ENCODE measurements around the gene BTBD9.

- TF ChIP-seq, protein P1, sequence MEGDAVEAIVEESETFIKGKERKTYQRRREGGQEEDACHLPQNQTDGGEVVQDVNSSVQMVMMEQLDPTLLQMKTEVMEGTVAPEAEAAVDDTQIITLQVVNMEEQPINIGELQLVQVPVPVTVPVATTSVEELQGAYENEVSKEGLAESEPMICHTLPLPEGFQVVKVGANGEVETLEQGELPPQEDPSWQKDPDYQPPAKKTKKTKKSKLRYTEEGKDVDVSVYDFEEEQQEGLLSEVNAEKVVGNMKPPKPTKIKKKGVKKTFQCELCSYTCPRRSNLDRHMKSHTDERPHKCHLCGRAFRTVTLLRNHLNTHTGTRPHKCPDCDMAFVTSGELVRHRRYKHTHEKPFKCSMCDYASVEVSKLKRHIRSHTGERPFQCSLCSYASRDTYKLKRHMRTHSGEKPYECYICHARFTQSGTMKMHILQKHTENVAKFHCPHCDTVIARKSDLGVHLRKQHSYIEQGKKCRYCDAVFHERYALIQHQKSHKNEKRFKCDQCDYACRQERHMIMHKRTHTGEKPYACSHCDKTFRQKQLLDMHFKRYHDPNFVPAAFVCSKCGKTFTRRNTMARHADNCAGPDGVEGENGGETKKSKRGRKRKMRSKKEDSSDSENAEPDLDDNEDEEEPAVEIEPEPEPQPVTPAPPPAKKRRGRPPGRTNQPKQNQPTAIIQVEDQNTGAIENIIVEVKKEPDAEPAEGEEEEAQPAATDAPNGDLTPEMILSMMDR (IDR thresholded peaks at IDR 0.05; ENCODE audit: borderline replicate concordance, extremely low read depth, low read length, poor library complexity, severe bottlenecking), result no peak
- no peak for TF ChIP-seq EZH2 (IDR thresholded peaks at IDR 0.05; ENCODE audit: borderline replicate concordance, low read depth, low read length, severe bottlenecking)
These were observed 457.3 kb downstream of the BTBD9 start for GRCh38 chr6:38182426-38182825.

All from DND-41 (cell line).